ENCODE results near the gene UBE4B.
A peak's percentile ranks its signal among the peaks of the same experiment; 100 is the strongest.
"Not testable (repeated sequence)": the region's sequence is repeated elsewhere in the genome, so short reads cannot be mapped to it uniquely, and the experiment has no call there.

The UBE4B gene

DNA sequence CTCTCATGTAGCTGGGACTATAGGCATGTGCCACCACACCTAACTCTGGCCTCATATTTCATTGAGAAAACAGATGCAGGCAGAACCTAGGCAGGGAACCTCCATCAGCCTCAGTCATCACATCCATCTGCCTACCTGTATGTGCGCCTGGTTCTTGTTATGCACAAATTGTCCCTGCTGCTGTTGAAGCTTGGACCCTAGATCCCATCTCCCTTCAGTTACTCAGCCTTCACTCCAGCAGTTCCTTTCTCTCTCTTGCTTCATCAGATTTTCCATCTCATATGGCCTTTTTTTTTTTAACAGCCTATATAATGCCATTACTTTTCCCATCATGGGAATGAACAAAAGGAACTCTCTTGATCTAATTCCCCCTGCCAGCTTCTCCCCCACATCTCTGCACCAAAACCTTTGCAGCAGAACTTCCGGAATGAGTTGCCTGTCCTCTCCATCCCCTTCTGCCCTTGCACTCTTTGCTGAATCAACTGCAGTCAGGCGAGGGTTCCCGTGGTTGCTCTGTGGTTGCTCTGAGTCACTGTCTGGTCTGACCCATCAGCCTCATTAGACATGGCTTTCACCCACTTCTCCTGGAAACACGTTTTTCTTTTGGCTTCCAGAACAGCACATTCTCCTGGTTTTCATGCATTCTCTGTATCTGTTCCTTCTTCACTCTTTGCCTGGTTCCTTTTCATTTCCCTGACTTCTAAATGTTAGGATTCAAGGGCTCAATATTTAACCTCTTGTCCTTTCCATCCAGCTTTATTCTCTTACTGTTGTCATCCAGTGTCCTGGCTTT lies 41.5 kb downstream of the UBE4B start:
- peak; percentile 97 for DNase-seq

DNA sequence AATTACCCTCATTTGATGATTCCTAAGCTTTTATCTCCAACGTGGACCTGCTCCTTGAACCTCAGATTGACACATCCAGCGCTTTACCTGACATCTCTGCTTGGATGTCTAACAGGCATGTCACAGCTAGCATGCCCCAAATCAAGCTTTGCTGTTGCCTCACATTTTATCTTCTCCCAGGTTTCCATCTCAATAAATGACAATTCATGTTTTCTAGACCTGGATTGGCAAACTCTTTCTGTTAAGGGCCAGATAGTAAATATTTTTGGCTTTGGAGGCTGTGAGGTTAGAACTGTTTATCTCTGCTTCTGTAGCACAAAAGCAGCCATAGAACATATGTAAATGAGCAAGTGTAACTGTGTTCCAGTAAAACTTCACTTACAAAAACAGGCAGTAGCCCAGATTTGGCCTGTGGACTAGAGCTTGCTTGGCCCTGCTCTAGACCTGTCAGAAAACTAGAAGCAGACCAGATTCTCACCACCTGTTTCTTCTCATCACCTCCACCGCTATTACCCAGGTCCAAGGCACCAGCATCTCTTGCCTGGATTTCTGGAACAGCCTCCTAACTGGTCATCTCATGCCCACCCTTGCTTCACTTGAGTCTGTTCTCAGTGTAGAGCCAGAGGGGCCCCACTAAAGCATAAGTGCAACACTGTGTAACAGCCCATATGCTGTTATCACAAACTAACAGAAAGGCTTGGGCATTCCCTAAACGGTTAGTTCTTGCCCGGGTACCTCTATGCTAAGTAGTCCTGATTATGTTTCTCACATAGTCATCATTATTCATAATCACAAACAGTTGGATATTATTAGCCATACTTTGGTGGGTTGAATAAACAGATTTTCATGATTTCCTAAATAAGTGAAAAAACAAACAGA lies 42.3 kb downstream of the UBE4B start:
- no peak for DNase-seq

DNA sequence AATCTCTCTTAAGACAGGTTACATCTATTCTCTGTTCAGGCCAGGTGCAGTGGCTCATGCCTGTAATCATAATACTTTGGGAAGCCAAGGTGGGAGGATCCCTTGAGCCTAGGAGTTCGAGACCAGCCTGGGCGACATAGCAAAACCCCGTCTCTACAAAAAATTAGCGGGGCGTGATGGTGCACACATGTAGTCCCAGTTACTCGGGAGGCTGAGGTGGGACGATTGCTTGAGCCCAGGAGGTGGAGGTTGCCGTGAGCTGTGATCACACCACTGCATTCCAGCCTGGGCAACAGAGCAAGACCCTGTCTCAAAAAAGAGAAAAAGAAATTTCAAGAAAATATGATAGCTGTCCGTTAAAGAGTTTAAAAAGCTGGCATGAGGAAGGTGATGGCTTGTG lies 43.0 kb downstream of the UBE4B start:
- no peak for DNase-seq

DNA sequence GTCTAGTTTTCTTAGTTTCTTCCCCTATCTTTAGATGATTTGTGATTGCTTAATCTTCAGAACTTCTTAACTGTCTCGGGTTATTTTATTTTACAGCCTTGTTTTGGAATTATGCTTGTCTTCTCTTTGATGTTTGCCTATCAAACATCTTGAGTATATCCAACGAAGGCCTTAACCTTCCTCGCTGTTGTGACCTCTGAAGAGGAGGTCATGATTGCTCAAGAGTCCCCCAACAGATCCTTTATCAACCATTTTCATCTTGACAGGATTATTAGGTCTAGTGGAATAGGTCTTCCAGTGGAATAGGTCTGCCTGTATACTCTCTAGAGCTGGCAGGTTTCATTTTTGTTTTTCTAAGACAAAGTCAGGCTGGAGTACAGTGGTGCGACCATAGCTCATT lies 45.7 kb downstream of the UBE4B start:
- no peak for DNase-seq

DNA sequence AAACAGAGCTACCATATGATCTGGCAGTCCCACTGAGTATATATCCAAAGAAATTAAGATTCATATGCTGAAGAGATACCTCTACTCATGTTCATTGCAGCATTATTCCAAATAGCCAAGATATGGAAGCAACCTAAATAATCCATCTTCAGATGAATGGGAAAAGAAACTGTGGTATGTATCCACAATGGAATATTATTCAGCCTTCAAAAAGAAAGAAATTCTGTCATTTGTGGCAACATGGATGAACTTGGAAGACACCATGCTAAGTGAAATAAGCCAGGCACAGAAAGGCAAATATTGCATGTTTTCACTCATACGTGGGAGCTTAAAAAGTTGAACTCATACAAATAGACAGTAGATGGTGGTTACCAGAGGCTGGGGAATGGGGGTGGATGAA lies 47.8 kb downstream of the UBE4B start:
- DNase-seq: no peak

DNA sequence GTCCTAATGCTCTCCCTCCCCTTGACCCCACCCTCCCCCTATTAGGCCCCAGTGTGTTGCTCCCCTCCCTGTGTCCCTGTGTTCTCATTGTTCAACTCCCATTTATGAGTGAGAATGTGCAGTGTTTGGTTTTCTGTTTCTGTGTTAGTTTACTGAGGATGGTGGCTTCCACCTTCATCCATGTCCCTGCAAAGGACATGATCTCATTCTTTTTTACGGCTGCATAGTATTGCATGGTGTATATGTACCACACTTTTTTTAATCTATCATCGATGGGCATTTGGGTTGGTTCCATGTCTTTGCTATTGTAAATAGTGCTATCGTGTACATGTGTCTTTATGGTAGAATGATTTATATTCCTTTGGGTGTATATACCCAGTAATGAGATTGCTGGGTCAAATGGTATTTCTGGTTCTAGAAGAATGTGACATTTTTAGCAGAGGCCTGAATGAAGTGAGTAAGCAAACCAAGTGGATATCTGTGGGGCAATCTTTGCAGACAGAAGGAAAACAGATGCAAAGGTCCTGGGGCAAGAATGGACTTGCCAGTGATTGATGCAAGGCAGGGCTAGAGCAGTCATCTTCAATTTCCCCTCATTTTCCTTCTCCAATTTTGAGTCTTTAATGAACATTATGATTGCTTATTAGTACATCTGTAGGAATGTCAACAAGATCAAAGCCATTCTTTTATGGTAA lies 50.2 kb downstream of the UBE4B start:
- peak; percentile 24 for DNase-seq

DNA sequence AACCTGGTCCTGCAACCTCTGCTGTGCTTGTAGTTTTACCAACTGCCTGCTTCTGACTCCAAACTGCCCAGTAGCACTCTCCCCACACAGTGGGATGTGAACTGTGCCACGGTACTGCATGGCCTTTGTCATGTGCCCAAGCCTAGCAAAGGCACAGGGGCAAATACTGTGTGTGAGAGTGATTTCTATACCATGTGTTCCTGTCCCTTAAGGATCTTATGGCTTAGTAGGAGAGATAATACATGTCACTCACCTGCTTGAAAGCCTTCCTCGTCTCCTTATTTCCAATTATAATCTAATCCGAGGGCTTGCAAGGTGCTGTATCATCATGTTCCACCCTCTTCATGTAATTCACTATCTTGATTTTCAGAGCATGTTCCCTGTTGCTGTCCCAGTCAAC lies 51.3 kb downstream of the UBE4B start:
- DNase-seq: no peak

DNA sequence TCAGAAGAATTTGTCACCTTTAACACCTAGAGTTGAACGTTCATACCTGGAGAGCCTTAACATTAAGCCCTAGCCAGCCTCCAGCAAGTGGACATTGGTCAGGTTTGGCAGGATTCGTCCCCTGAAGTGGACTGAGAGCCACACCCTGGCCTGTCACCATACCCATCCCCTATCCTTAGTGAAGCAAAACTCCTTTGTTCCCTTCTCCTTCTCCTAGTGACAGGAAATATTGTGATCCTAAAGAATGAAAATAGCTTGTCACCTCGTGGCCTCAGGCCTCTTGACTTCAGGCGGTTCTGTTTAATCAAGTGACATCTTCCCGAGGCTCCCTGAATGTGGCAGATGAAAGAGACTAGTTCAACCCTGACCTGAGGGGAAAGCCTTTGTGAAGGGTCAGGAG lies 52.3 kb downstream of the UBE4B start:
- DNase-seq: no peak

DNA sequence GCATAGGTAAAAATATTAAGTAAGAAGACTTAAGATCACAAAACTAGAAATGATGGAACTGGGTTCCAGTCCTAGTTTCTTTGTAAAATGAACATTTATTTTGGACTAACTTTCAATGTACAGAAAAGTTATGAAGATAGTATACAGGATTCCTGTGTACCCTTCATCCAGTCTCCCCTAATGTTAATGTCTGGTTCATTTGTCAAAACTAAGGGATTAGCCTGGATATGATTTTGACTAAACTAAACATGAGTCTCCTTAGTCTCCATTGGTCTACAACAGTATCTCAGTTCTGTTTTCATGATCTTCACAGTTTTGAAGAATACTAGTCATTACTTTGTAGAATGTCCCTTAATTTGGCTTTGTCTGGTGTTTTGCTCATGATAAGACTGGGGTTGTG lies 54.5 kb downstream of the UBE4B start:
- no peak for DNase-seq

DNA sequence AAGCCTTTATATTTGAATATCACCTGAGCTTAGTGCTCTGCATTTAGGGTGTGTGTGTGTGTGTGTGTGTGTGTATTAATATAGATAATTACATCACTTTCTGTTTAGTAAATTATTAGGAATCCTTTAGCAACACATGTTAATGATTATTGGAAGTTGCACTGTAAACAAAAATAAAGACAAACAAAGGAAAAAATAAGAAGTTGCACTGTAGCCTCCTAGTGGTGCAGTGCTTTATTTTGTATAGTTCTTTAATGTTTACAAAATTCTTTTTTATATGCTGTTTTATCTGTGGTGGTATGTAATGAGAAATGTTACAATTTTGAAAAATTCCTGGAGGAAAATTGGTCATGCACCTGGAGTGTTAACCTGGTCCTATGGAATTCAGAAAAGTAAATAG lies 69.2 kb downstream of the UBE4B start:
- DNase-seq: no peak

DNA sequence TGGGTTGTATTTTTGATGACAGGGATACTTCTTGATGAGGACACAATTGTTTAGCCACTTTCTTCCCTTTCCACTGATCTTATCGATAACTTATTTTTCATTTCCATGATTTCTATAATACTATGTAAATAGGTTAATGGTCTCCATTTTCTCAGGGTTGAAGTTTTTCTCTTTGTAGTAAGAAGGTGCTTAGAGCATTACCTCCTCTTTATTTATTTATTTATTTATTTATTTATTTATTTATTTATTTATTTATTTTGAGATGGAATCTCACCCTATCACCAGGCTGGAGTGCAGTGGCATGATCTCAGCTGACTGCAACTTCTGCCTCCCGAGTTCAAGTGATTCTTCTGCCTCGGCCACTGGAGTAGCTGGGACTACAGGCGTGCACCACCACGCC lies 70.4 kb downstream of the UBE4B start:
- no peak for DNase-seq

DNA sequence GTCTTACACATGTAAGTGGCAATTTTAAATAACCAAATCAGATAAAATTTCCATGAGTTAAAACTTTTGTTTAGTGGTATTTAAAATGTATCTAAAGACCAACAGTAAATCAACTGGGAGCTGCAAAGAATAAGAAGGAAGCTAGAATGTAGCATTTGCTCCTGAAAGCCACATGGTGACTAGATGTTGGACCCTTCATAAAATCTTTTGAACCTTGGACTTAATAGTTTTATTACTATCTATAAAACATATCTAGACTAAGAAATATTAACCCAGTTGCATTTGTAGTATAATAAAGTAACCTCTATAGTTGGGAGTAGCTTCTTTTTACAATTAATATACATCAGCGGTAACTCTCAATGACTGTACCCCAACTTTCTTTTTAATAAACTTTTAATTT lies 72.1 kb downstream of the UBE4B start:
- DNase-seq: no peak

DNA sequence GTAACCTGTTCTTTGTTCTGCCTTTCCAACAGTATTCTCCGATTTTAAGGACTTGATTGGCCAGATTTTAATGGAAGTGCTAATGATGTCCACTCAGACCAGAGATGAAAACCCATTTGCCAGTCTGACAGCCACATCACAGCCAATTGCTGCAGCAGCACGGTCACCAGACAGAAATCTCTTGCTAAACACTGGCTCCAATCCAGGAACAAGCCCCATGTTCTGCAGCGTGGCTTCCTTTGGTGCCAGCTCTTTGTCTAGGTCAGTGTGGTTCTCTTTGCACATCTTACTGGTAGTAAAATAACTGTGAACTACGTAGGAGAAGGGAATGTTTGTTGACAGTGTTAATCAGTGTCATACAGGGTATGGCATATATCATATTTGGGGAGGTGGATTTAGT lies 72.7 kb downstream of the UBE4B start:
- DNase-seq: no peak

DNA sequence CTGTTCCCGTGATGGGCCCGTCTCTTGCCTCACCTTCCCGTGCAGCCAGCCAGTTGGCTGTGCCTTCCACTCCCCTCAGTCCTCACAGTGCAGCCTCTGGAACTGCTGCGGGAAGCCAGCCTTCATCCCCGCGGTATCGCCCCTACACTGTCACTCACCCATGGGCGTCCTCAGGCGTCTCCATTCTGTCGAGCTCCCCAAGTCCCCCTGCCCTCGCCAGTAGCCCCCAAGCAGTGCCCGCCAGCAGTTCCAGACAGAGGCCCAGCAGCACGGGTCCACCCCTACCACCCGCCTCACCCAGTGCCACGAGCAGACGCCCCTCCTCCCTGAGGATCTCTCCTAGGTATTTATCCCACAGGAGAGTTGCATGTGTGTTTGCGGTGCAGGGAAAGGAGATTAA lies 73.5 kb downstream of the UBE4B start:
- DNase-seq: no peak

DNA sequence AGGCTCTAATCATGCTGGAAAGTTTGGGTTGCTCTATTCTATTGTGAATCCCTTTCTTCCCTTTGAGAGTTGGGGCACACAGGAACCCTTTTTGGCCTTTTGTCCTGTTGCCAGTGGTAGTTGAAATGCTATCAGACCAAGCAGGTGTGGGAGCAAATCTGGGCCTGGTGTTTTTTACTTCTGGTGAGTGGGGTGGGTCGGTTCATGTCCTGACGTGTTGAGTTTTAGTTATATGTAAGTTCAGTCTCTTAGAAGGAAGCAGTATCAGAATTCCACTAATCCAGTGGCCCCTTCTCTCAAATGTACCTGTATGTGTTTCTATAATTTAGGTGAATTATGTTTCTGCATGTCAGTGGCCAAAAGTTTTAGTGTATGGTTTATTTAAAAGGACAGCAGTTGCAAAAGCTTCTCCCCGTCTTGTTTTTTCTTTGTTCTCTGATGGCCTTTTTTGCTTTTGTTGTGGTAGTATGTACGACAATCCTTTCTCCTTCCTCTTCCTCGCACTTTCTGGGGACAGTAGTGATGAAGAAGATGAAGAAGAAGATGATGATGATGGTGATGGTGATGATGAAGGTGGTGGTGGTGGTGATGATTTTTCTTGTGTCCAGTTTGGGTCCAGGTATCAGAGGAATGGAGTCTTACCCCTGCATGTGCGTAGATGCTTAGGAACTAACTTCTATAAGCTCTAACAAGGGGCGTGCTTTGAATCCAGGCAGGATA lies 74.2 kb downstream of the UBE4B start:
- DNase-seq: no peak

DNA sequence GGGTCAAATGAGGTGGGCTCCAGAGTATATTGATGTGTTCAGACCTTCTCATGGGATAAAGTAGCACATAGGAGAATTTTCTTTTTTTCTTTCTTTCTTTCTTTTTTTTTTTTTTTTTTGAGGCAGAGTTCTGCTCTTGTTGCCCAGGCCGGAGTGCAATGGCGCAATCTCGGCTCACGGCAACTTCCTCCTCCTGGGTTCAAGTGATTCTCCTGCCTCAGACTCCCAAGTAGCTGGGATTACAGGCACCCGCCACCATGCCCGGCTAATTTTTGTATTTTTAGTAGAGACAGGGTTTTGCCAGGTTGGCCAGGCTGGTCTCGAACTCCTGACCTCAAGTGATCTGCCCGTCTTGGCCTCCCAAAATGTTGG lies 74.7 kb downstream of the UBE4B start:
- DNase-seq: not testable (repeated sequence)

DNA sequence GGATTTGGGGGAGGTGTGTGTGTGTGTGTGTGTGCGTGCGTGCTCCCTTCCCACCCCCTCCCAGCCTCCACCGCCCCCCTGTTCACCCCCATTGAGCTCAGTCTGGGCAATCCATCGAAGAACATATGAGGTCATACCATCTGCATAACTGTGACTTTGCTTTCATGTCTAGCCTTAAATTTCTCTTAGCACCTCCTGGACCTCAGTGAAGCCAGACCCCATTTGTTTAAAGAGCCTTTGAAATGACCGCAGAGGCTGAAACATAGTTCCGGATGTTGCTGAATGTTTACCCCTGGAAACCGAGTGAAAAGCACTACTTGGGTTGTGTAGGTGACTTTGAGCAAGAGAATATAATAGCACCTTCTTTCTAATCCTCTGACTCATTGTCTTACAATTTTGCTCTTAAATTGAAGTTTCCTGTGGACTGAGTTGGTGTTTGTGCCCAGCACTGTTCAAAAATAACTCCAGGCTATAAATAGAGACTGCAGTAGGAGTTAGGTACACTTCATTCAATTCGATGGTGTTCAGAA lies 75.4 kb downstream of the UBE4B start:
- DNase-seq: peak; percentile 64

DNA sequence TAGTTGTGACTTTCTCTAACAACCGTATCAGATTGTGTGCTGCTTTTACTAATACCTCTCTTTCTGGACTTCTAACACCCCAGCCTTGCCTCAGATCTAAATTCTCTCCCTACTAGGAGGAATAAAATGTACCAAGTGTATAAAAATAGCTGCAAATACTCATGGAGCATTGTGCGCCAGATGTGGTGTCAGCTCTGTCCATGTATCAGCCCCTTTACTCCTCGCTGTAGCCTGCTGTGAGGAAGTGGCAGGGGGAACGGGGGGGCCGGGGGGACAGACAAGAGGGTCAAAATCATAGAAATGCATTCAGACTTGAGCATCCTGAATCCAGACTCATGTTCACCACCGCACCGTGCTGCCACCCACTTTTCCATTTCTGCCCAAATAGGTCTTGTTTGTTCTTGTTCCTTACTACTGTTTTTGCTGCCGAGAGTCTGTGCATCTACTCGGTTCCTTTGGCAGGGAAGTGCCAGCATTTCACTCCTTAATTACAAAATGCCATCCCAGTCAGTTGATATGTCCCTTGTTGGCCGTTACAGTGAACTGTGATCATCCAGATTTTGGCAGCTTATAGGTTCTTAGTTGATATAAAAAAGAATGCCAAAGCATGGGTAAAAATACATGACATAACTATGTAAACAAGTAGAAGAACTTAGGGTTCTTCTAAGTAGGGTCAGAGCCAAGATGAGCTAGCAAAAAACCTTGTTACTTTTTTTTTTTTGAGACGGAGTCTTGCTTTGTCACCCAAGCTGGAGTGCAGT lies 76.4 kb downstream of the UBE4B start:
- peak; percentile 3 for DNase-seq

DNA sequence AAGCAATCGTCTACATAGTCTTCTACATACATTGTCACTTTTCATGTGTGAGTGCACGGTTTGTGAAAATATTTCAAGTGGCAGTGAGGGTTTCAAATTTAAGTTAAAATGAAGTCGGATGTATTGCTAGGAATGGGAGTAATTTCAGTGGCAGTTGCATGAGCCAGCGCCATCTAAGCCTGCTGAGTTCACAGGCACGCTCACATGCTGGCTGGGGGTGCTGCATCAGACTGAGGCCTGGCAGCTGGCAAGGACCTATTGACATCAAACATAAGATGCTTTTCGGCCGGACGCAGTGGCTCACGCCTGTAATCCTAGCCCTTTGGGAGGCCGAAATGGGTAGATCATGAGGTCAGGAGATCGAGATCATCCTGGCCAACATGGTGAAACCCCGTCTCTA lies 80.7 kb downstream of the UBE4B start:
- no peak for DNase-seq

DNA sequence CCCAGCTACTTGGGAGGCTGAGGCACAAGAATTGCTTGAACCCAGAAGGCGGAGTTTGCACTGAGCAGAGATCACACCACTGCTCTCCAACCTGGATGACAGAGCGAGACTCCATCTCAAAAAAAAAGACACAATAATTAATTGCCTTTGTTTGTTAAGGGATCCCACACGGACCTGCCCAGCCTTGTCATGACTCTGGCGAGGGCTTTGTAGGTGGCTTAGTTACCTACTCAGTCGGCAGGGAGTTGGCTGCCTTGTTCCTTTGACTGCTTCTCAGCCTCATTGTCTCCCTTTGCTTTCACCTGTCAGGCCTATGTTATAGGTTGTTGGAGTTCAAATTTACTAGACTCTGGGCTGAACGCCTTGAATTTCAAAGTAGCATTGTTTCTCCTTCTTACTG lies 82.0 kb downstream of the UBE4B start:
- DNase-seq: no peak

DNA sequence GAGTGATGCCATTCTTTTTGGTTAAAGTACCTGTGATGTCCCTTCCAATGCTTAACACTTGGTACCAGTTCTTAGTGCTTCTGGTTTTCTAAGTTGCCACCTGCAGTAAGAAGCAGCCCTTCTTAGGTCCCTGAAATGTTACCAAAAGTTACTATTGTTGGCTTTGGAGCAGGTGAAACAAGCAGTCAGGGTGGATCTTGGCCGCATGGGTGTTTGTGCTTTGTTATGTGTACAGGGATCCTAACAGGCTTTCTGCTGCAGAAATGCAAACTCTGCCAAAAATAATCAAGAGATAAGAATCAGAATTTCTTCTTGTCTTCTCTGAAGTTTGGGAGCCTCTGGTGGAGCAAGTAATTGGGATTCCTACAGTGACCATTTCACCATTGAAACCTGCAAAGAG lies 84.4 kb downstream of the UBE4B start:
- DNase-seq: no peak

DNA sequence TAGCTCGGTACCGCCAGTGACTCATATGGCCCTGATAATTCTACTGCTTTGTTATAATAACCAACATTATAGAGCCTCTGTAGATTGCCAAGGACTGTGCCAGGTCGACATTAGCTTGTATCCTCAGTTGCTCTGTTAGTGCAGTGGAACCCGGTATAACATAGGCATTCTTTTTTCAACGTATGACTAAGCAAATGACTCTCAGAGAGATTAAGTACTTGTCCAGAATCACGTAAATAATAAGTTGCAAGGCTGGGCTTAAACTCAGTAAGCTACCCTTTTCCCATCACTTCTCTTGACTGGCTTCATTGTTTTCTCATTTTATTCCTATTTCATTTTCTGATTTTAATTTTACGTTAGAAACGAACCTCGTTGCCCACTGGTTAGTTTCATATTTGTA lies 85.1 kb downstream of the UBE4B start:
- DNase-seq: no peak

Measured in fibroblast of skin of abdomen (primary cell).